Panc1 (cell line): Measurements from ENCODE around the gene DLX3. TPM values are rescaled to one million over a fixed set of nuclear protein-coding genes. Genes with fewer than 3 reads are reported as not detected.
A peak's percentile ranks its signal among the peaks of the same experiment; 100 is the strongest.

Experiments
- ATAC-seq: fragments of 200-7000 bp; cut with Tn5 transposase; 2 replicates; pipeline ENCODE4 v1.9.1; 2020; ENCODE audit warnings: mild to moderate bottlenecking, moderate library complexity
- BruUV-seq: library from RNA; stranded (reverse); fragments of 400-500 nt; replicated peaks from 2 replicates; lab custom pipeline; 2021; lab: Mats Ljungman, UMichigan
- CTCF ChIA-PET: fragments of 300-600 bp; sonication (Branson Sonifier 250); formaldehyde crosslinking; loops from one replicate; lab custom pipeline; 2022; ENCODE audit warnings: antibody characterized with exemption; lab: Charles Lee
- POLR2A ChIA-PET: fragments of 300-600 bp; sonication (Branson Sonifier 250); formaldehyde crosslinking; loops from one replicate; lab custom pipeline; 2022; ENCODE audit warnings: antibody characterized with exemption; lab: Charles Lee
- DNase-seq: peaks from one replicate; pipeline ENCODE4 v3.0.0-alpha.2; 2010; ENCODE audit warnings: low read depth, low spot score
- H3K27ac ChIP-seq: 2 replicates; pipeline ENCODE4 v1.5.1; 2011; ENCODE audit warnings: mild to moderate bottlenecking, low read length, inconsistent platforms
- H3K27me3 ChIP-seq: fragments of 200-500 bp; sonication (Bioruptor generic); 2 replicates; pipeline ENCODE4 v1.6.0; 2014; ENCODE audit warnings: low read length, inconsistent platforms; ENCODE audit not compliant: control insufficient read depth, insufficient read depth
- H3K36me3 ChIP-seq: fragments of 200-500 bp; sonication (Bioruptor generic); 2 replicates; pipeline ENCODE4 v1.5.1; 2014; ENCODE audit warnings: inconsistent platforms, mild to moderate bottlenecking, low read length, moderate library complexity; ENCODE audit not compliant: control insufficient read depth, insufficient read depth
- H3K4me1 ChIP-seq: 2 replicates; pipeline ENCODE4 v1.5.1; 2011; ENCODE audit warnings: inconsistent platforms, mild to moderate bottlenecking, low read length, moderate library complexity; ENCODE audit not compliant: control insufficient read depth, insufficient read depth
- H3K4me3 ChIP-seq, 2 experiments: 2 replicates each; pipeline ENCODE4 v1.5.1; 2011 to 2012; ENCODE audit warnings: low read depth in 2 of 2, low read length in 2 of 2, mild to moderate bottlenecking in 2 of 2, inconsistent platforms in 1 of 2, moderate library complexity in 1 of 2
- H3K9me3 ChIP-seq: fragments of 200-500 bp; sonication (Bioruptor generic); 2 replicates; pipeline ENCODE4 v1.5.1; 2014; ENCODE audit warnings: low read depth, mild to moderate bottlenecking, inconsistent platforms, low read length, moderate library complexity; ENCODE audit not compliant: control insufficient read depth, insufficient read depth
- CTCF ChIP-seq: fragments of 450-650 bp; IDR thresholded peaks from 2 replicates; pipeline ENCODE4 v1.5.1; 2017; ENCODE audit warnings: mild to moderate bottlenecking
- POLR2AphosphoS5 ChIP-seq: IDR thresholded peaks from 2 replicates; pipeline ENCODE4 v1.6.1; 2012; ENCODE audit warnings: mild to moderate bottlenecking, low read depth, low read length, moderate library complexity
- REST ChIP-seq, 2 experiments: IDR thresholded peaks; 2 replicates each; pipeline ENCODE4 v1.6.1; 2011 to 2012; ENCODE audit warnings: low read depth in 2 of 2, control low read depth in 1 of 2, low read length in 1 of 2, mild to moderate bottlenecking in 1 of 2, moderate library complexity in 1 of 2; ENCODE audit not compliant: insufficient read depth in 1 of 2
- SIN3A ChIP-seq: IDR thresholded peaks from 2 replicates; pipeline ENCODE4 v1.6.1; 2012; ENCODE audit warnings: low read depth, mild to moderate bottlenecking, low read length, moderate library complexity, borderline replicate concordance; ENCODE audit not compliant: insufficient read depth
- TCF7L2 ChIP-seq: IDR thresholded peaks from 2 replicates; pipeline ENCODE4 v1.6.1; 2011; ENCODE audit warnings: mild to moderate bottlenecking, low read depth, low read length, inconsistent platforms
- in situ Hi-C: cut with HindIII; loops from 2 replicates; pipeline ENCODE4 v1.10.0; 2016; ENCODE audit warnings: low sequenced_read_pairs, low pct_unique_long_range_greater_than_20kb
- intact Hi-C: fragments of 100-400 bp; cut with micrococcal nuclease; formaldehyde crosslinking; loops from one replicate; pipeline ENCODE4 v1.10.0; 2022; ENCODE audit not compliant: unreplicated experiment
- total RNA-seq: library from RNA; stranded (reverse); gene quantifications from one replicate; pipeline ENCODE4 v1.2.1, GENCODE V29; 2021; ENCODE audit not compliant: unreplicated experiment

Gene DLX3
- total RNA-seq, 1 experiment from 2014 or later = 2.9 TPM

GRCh38 chr17:49946208-49946607 is 48.8 kb downstream of the DLX3 start:
- ATAC-seq = peak; percentile 32; the same call in 1 of the 2 replicates
- in situ Hi-C loops = no loop called here

GRCh38 chr17:49944273-49944870 is 50.7 kb downstream of the DLX3 start:
- Histone ChIP-seq H3K27ac (no peak overlapping the region), H3K4me1 (no peaks in the 10 kb centered on the region), H3K4me3 (no peak overlapping the region), H3K27me3 (no peaks in the 10 kb centered on the region), H3K9me3 (no peaks in the 10 kb centered on the region), H3K36me3 (no peaks in the 10 kb centered on the region)
- in situ Hi-C loops = no loop called here
- TF ChIP-seq POLR2AphosphoS5 (no peak), TCF7L2 (no peak), CTCF (no peak), REST (IDR thresholded peaks at IDR 0.05; ENCODE audit: insufficient read depth in 1 of 2, low read depth in 2 of 2, low read length in 1 of 2) (no peak), SIN3A (no peak)
- ChIA-PET POLR2A (no interaction called here), CTCF (no interaction called here)
- DNase-seq (no peak), ATAC-seq (no peak)
- no TSS peak for BruUV-seq
- intact Hi-C loops = no loop called here

More at GRCh38 chr17:49946208-49946607, 48.8 kb downstream of the DLX3 start:
- no peaks in the 10 kb centered on the region for H3K27me3 ChIP-seq
- no peaks in the 10 kb centered on the region for H3K4me1 ChIP-seq
- BruUV-seq = no TSS peak
- ChIA-PET CTCF (no interaction called here), POLR2A (no interaction called here)
- H3K27ac ChIP-seq = no peak overlapping the region
- TF ChIP-seq SIN3A = no peak
- no peak for TF ChIP-seq REST (IDR thresholded peaks at IDR 0.05; ENCODE audit: insufficient read depth in 1 of 2, low read depth in 2 of 2, low read length in 1 of 2)
- TF ChIP-seq TCF7L2 = no peak
- no peak for TF ChIP-seq CTCF
- TF ChIP-seq POLR2AphosphoS5 = no peak
- H3K9me3 ChIP-seq = no peaks in the 10 kb centered on the region
- no peaks in the 10 kb centered on the region for H3K36me3 ChIP-seq
- no peak for DNase-seq
- intact Hi-C loops = no loop called here
- no peak overlapping the region for H3K4me3 ChIP-seq
